GM19463 (cell line): ENCODE results near the gene DSG1.
"Not testable (repeated sequence)": the region's sequence is repeated elsewhere in the genome, so short reads cannot be mapped to it uniquely, and the experiment has no call there.

Experiments
- ATAC-seq: cut with Tn5 transposase; IDR thresholded peaks from one replicate; pipeline ENCODE4 v1.9.1; 2021; ENCODE audit warnings: mild to moderate bottlenecking, moderate library complexity; ENCODE audit not compliant: unreplicated experiment

The DSG1 gene

GRCh38 chr18:31329787-31330438 lies 12.0 kb downstream of the DSG1 start:
- ATAC-seq: no peak

GRCh38 chr18:31343454-31343853 lies 25.5 kb downstream of the DSG1 start:
- no peak for ATAC-seq

- ATAC-seq: not testable (repeated sequence)
These were observed 35.4 kb downstream of the DSG1 start for GRCh38 chr18:31353336-31353735.

GRCh38 chr18:31354990-31355389 lies 37.0 kb downstream of the DSG1 start:
- ATAC-seq: no peak

GRCh38 chr18:31356025-31356424 lies 38.1 kb downstream of the DSG1 start:
- no peak for ATAC-seq

- no peak for ATAC-seq
These were observed 46.2 kb downstream of the DSG1 start for GRCh38 chr18:31364190-31364589.

GRCh38 chr18:31369478-31369877 lies 51.5 kb downstream of the DSG1 start:
- ATAC-seq: no peak

GRCh38 chr18:31371989-31372388 lies 54.0 kb downstream of the DSG1 start:
- ATAC-seq: no peak

GRCh38 chr18:31373641-31374040 lies 55.7 kb downstream of the DSG1 start:
- no peak for ATAC-seq

GRCh38 chr18:31376477-31376876 lies 58.5 kb downstream of the DSG1 start, which contains the start of gene DSG4:
DSG4 (plus strand) TSS chr18:31376777; CDS start chr18:31376912, 135 bp downstream.
- no peak for ATAC-seq

GRCh38 chr18:31380912-31381311 lies 63.0 kb downstream of the DSG1 start:
- no peak for ATAC-seq

- no peak for ATAC-seq
These were observed 64.1 kb downstream of the DSG1 start for GRCh38 chr18:31382107-31382506.

- no peak for ATAC-seq
These were observed 68.8 kb downstream of the DSG1 start for GRCh38 chr18:31386741-31387140.

- no peak for ATAC-seq
These were observed 75.3 kb downstream of the DSG1 start for GRCh38 chr18:31393286-31393685.

- ATAC-seq: no peak
These were observed 79.0 kb downstream of the DSG1 start for GRCh38 chr18:31396796-31397612.

GRCh38 chr18:31398191-31398590 lies 80.2 kb downstream of the DSG1 start:
- ATAC-seq: no peak

GRCh38 chr18:31399306-31400032 lies 81.5 kb downstream of the DSG1 start:
- ATAC-seq: no peak

GRCh38 chr18:31401156-31402025 lies 83.4 kb downstream of the DSG1 start:
- no peak for ATAC-seq

- ATAC-seq: no peak
These were observed 84.0 kb downstream of the DSG1 start for GRCh38 chr18:31402026-31402373.

- ATAC-seq: no peak
These were observed 85.4 kb downstream of the DSG1 start for GRCh38 chr18:31403409-31403808.
